Measurements from ENCODE around the gene MALRD1.

MALRD1 gene

DNA sequence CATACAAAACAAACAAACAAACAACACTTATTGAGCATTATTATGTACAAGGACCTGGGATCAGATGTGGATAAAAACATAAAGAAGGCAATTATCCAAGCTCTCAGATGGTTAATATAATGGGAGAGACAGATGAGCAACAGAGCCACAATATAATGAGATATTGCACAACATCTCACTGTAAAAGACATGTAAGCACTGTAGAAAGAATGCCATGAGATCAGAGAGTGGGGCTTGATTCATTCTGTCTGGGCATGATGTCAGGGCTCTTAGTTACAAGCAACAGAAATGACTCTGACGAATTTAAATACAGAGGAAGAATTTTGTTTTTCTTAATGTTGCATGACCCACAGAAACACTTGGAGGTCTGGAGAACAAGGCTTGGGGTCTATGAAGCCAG is 602.9 kb downstream of the MALRD1 start:
- no peak for DNase-seq (ENCODE audit: low read depth in 2 of 2)

DNA sequence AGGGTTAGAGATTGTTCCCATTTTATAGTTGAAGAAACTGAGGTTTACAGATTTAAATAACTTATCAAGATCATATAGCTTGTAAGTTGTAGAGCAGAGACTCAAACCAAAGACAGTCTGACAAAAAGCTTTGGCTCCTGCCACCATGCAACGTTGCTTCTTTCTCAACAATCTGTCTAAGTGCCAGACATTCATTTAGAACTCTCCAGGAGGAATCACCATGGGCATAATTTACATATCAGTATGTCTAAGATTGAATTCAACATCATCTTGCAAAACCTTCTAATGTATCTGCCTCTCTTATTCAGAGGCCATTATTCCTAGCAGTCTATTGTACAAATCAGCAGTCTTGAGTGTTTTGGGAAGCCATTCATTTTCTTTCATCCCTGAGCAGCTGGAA is 604.1 kb downstream of the MALRD1 start:
- no peak for DNase-seq (ENCODE audit: low read depth in 2 of 2)

DNA sequence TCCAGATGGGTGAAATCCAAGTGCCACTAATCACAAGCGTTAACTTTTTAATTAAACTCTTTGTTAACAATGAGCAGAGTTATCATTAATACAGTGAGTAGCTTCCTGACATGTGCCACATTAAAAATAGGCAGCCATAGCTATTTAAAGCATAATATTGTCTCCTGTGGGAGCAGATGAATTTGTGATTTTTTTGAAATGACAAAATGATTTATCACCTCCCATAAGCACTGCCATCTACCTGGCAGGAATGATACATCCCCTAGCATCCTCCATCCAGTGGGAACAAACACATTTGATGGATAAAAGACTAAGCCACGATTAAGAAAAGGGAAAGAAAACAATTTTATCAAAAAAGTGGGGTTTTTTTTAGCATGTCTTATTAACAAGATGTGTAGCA is 605.3 kb downstream of the MALRD1 start:
- no peak for DNase-seq (ENCODE audit: low read depth in 2 of 2)

DNA sequence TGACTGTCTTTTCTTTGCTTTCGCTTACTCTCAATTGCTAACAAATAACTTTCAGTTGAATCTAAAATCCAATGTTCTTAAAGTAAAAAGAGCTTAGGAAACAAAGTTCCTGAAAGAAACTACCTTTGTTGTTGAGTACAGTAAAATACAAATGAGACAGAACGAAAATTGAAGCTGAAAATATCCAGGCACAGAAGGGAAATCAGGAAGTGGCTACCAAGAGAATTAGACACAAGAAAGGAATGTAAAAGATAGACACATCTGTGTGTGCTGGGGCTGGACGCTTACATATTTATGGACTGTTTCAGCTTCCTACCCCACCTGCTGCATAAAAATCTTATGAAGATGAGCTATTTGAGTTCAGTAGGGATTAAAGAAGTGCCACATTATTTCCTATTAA is 606.0 kb downstream of the MALRD1 start:
- no peak for DNase-seq (ENCODE audit: low read depth in 2 of 2)

DNA sequence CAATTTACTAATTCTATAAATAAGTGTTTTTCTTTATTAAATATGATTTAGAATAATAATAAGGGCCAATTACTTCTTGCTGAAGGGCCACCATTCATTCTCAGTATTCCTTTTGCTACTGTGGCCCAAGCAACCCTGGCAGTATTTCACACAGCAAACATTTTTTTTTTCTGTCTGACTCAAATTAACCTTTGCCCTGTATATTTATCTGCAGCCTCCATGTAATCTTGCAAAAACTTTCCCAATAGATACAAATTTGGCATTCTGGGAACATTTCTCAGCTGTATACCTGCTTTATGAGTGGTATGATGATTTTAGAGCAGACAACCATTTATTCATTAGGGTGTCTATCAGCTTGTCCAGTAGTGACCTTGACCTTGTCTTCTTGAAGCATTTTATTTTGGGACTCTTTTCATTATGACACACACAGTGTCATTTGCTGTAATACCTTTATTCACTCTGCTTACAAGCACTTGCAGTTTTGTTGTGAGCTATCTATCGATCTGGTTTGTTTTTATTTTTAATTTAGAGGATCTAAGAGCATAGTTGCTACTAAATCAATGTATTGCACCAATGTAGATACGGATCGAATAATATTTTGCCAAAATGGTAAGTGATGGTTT is 607.9 kb downstream of the MALRD1 start:
- no peak for DNase-seq (ENCODE audit: low read depth in 2 of 2)

DNA sequence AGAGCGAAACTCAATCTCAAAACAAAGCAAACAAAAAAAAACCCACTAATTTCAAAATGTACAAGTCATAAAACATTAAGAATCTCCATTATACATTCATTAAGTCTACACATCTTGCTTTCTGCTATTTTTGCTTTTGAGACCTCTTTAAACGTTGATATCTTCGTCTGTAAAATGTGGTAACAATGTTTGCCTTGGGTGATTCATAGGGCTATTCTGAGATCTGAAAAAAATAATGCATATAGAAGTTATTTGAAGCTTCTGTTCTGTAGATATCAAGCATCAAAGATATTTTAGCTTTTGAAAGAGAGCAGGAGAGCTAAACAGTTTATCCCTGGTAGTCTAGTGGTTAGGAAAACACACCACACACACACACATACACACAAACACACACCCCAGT is 609.5 kb downstream of the MALRD1 start:
- DNase-seq (ENCODE audit: low read depth in 2 of 2) = no peak

DNA sequence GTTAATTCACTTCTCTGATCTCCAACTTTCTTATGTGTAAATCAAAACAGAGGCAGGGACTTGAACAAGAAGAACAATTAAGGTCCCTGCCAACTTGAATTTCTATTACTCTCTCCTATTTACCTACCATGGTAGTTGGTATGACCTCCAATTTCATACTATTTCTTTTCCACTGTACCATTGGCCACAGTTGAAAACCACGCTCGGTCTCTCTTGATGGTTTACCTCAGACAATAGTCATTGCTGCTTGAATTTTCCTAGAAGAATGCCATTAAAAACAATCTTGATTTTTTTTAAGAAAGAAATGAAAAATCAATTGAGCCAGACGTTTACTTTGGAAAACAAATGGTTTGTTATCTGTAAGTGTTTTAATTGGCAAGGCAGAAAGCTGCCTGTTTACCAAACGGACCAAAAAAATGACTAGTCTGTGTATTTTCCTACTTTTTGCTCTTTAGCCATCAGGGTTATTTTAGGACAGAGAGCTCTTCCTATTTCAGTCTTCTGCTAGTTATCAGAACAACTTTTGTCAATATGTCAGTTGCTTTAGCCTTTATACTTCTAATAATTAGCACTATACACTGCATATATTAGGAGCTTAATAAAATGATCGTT is 610.1 kb downstream of the MALRD1 start:
- DNase-seq (ENCODE audit: low read depth in 2 of 2) = no peak

DNA sequence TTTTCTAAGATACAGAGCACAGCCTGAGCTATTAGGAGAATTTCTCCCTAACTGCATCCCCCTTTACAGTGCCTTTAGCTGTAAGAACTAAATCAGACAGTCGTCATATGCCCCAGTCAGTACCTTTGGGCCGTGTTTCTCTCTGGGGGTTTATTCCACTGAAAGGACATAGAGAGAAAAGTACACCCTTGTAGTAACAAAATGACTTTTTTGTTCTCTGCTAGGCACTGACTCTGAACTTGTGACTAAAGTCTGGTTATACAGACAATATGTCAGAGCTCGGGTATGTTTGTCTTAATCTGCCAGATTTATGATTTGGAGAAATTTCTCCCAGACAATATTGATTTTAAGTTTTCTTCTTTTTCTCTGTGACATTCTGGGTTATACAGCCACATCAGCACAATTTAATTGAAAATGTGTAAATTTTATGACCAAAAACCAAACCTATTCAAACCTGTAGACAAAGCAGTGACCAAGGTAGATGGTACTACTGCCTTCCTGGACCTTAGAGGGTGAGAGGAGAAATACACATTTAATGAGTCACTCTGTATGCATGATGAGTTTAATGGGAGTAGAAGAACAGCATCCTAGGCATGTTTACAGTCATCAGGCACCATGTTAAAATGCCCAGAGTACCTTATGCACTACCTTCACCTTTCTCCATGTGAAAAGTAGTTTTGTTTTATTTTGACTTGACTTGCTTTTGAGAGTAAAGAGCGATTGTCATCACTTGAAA is 611.5 kb downstream of the MALRD1 start:
- DNase-seq (ENCODE audit: low read depth in 2 of 2) = no peak

DNA sequence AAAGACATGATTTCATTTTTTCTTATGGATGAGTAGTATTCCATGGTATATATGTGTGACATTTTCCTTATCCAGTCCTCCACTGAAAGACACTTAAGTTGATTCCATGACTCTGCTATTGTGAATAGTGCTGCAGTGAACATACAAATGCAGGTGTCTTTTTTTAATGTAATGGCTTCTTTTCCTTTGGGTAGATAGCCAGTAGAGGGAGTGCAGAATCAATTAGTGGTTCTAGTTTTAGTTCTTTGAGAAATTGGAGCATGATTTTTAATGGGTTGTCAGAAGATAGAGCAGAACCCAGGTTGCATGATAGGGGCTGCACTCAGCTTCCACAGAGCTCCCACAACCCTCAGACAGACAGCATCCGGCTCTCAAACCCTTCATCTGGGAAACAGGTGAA is 614.7 kb downstream of the MALRD1 start:
- DNase-seq (ENCODE audit: low read depth in 2 of 2) = no peak

DNA sequence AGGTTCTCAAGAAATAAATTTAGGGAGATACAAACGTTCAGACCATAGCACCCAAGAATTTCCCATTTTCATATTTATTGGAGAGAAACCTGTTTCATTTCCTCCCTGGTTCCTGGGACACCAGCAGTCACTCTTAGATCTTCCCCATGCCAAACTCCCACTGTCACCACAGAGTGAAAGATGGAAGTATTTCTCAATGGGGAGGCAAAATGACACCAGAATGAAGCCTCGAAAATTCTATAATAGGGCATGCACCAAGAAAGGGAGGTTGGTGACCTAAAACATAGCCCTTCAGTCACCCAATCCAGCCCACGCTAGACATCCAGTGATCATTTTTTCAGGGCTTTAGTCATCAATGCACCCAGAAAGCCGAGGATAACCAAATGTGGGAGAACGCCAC is 619.5 kb downstream of the MALRD1 start:
- no peak for DNase-seq (ENCODE audit: low read depth in 2 of 2)

DNA sequence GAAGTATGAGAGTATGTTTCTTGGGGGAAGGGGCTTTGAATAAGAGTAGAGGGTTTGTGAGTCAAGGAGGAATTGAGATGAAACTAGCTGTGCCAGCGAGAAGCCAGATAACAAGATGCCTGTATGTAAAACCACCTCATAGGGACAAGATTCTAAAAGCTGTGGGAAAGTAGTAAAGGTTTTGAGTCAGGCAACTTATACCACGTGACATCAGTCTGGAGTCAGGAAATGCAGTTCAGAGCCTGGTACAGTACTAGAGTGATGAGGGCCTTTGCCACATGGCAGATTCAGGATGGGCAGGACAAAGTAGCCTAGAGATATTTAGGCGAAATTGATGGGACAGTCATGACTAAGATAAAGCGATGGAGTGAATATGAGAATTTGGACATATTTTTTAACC is 627.5 kb downstream of the MALRD1 start:
- no peak for DNase-seq (ENCODE audit: low read depth in 2 of 2)

DNA sequence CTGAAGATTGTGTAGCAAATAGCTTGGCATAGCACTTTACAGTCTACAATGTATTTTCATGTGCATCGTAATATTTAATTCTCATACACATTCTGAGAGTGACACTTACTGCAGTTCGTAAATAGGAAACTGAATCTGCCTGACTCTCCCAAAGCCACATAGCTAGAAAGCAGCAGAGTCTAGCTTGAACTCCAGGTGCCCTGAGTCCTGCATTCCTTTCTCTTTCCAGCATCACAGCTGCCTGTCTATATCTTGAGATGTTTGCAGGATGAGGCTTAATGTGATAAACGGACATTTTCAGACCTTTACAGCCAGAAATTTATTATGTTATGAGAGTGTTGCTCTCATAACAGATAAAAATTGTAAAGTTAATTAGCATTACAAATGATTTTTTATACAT is 634.8 kb downstream of the MALRD1 start:
- DNase-seq (ENCODE audit: low read depth in 2 of 2) = no peak

DNA sequence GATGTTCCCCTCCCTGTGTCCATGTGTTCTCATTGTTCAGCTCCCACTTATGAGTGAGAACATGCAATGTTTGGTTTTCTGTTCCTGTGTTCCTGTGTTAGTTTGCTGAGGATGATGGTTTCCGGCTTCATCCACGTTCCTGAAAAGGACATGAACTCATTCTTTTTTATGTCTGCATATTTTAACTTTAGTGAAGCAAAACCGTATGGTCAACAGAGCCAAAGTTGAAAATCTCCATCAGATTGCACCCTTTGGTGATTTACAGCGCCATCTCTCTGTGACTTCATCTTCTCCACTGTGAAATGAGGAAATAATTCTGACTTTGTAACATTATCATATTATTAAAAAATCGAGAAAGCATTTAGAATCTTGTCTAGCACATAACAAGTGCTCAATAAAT is 635.4 kb downstream of the MALRD1 start:
- DNase-seq (ENCODE audit: low read depth in 2 of 2) = no peak

DNA sequence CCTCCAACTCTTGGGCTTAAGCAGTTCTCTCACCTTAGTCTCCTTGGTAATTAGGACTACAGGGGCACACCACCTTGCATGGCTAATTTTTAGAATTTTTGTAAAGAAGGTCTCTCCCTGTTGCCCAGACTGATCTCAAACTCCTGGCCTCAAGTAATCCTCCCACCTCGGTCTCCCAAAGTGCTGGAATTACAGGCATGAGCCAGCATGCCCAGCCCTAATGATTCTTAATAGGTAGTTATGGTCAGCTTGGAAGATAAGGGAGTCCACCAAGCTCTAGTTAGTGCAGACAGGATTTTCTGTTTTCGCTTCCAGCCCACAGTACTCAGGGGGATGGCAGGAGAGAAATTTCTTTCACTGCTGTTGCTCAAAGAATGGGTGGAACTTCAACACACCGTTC is 639.7 kb downstream of the MALRD1 start:
- no peak for DNase-seq (ENCODE audit: low read depth in 2 of 2)

DNA sequence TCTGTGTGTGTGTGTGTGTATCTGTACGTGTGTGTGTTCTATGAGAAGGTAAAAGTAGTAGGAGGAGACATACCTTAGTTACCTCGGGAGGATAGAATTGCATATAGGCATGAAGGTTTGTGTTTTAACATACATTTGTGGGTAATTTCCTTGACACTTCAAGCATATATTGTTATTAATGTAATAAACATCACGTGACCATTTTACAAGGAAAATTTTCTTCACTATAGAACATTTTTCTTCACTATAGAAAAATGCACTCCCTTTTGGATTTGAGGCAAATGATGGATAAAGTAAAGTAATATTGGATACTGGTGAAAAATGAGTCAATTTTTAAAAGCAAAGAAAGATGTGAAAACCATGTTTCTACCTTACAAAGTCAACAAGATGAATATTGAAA is 640.6 kb downstream of the MALRD1 start:
- no peak for DNase-seq (ENCODE audit: low read depth in 2 of 2)

DNA sequence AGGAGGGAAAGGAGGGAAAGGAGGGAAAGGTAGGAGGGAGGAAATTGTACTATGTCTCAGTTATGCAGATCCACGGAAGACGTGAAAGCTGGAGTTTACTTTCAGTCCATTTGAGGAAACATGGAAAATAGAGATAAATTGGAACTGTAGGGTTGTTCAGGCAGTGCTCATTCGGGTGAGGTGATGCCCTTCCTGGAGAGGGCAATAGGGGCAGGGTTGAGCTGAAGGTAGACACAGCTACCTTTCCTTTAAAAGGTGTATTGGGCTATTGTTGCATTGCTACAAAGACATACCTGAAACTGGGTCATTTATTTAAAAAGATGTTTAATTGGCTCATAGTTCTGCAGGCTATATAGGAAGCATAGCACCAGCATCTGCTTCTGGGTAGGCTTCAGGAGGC is 650.7 kb downstream of the MALRD1 start:
- no peak for DNase-seq (ENCODE audit: low read depth in 2 of 2)

DNA sequence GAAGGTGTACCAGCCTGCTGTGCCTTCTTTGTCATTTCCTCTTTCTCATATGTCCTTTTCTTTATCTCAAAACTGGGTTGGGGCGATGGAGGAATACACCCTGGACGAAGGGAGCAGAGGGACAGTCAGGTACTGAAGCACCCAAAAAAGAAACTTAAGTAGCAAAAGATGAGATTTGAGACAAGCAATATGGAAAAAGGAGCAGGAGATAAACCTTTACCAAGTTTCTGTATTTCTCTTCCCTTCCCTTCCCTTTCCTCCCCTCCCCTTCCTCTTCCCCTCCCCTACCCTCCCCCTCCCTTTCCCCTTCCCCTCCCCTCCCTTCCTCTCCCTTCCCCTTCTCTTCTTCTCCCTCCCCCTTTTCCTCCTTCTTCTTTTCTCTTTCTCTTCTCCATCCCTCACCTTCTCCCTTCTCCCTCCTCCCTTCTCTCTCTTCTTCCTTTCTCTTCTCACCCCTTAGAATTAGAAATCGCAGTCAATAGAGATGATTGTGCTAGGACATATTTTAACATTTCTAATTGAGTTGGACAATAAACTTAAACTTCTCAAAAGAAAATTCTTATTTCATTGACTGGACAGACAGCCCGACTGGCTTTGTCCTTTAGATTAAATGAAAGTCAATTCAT is 652.9 kb downstream of the MALRD1 start:
- no peak for DNase-seq (ENCODE audit: low read depth in 2 of 2)

DNA sequence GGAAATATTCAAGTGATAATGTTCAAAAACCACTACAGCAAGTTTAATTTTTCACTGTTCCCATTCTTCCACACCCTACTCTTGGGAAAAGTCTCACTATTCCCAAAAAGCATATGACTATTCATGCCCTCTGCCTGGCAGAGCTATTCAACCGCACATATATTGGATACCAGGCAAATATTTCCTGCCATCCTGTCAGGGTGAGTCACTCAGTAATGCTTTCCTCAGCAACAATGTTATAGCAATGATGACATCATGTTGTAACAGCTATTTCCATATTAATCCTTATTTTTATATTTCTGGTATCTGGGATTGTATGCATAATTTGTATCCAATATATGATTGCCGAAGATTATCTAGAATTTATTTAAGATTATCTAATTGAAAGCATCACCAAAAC is 653.6 kb downstream of the MALRD1 start:
- no peak for DNase-seq (ENCODE audit: low read depth in 2 of 2)

DNA sequence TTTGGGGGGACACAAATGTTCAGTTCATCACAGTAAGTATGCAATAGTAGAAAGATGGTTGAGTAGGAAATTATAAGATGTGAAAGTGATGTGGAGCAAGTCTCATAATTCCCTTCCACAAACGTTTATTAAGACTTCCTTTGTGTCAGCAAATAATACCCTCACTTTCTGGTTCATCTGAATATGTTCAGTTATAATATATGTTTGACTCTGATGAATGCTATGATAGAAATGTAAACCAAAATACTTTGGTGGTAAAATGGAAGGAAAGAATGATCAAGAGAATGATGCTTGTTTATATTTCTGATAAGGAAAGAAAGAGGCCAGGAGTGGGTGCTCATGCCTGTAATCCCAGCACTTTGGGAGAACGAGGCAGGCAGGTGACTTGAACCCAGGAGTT is 655.9 kb downstream of the MALRD1 start:
- no peak for DNase-seq (ENCODE audit: low read depth in 2 of 2)

DNA sequence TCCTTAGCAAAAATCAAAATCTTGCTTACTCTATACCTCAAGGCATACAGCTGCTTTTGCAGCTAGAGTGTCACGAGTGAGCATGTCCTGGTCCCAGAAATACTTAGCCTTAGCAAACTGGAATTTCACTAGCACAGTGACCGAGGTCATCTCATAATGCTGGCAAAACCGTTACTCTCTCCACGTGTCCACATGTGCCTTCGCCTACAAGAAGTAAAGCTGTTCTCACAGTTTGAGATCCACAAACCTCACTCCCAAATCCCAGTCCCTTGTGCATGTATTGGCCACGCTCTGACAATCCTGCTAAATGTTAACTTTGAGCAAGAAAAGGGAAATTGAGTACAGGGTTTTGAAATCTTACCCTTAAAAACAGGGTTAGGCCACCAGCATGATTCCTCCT is 656.6 kb downstream of the MALRD1 start:
- DNase-seq (ENCODE audit: low read depth in 2 of 2) = no peak

DNA sequence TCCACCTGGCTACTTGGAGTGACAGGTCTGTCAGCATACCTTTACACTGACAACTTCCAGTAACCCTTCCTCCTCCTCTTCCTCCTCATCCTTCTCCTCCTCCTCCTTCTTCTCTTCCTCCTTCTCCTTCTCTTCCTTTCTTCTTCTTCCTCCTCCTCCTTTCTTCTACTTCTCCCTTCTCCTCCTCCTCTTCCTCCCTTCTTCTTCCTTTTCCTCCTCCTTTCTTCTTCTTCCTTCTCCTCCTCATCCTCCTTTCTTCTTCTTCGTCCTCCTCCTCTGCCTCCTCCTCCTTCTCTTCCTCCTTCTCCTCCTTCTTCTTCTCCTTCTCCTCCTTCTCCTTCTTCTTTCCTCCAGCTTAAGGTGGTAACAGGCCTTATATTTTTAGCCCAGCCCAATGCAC is 658.3 kb downstream of the MALRD1 start:
- no peak for DNase-seq (ENCODE audit: low read depth in 2 of 2)

DNA sequence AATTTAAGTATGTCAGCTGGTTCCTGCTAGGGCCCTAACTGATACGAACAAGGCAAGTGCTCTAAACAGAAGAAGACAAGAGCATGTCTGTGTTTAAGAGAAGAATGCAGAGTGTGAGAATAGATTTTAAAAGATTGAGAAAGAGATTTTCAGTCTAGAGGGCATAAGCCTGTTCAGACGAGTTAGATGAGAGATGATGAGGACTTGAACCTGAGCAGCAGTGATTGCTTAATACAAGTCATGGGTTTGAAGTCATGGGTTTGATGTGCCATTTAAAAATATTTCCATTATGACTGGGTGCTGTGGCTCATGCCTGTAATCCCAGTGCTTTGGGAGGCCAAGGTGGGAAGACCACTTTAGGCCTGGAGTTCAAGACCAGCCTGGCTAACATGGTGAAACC is 658.8 kb downstream of the MALRD1 start:
- DNase-seq (ENCODE audit: low read depth in 2 of 2) = no peak

DNA sequence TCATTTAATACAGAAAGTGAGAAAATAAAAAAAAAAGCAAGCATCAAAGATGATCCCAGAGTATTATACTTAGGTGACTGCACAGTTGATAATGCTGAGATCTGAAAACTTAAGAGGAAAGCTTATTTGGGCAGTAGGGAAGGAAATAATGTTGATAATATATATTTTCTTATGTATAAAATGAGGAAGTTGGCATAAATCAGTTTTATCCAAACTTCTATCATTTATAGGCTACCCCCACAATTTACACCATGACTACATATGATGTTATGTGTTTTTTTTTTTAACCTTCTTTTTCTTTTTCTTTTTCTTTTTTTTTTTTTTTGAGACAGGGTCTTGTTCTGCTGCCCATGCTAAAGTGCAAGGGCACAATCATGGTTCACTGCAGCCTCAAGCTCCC is 659.4 kb downstream of the MALRD1 start:
- DNase-seq (ENCODE audit: low read depth in 2 of 2) = no peak
